Stimulated activated CD4-positive, alpha-beta T cell treated with anti-CD3 and anti-CD28 coated beads, Interleukin-1b, Interleukin-23, amount 100 ng/mL, for 4 hours (primary cell): ENCODE results near the gene ASIP.
"Not testable (repeated sequence)": the region's sequence is repeated elsewhere in the genome, so short reads cannot be mapped to it uniquely, and the experiment has no call there.

Experiments used
- DNase-seq, 2 donors: peaks; one replicate each; pipeline ENCODE4 v3.0.0-alpha.2; 2020; ENCODE audit warnings: low read depth in 2 of 2

The ASIP gene

GRCh38 chr20:34242879-34243278, 1.7 kb downstream of the ASIP start:
- DNase-seq, result no peak

GRCh38 chr20:34243377-34243776, 2.2 kb downstream of the ASIP start:
- DNase-seq, result no peak

- DNase-seq, result no peak
These were observed 5.0 kb downstream of the ASIP start for GRCh38 chr20:34246126-34246626.

- no peak for DNase-seq
These were observed 8.1 kb downstream of the ASIP start for GRCh38 chr20:34249291-34249690.

GRCh38 chr20:34250005-34250404, 8.8 kb downstream of the ASIP start:
- no peak for DNase-seq

GRCh38 chr20:34251619-34252018, 10.4 kb downstream of the ASIP start:
- DNase-seq, result no peak

GRCh38 chr20:34252431-34253086, 11.3 kb downstream of the ASIP start:
- DNase-seq, result not testable (repeated sequence)

- no peak for DNase-seq
These were observed 13.8 kb downstream of the ASIP start for GRCh38 chr20:34254979-34255378.

GRCh38 chr20:34256629-34257124, 15.5 kb downstream of the ASIP start:
- DNase-seq, result no peak

- DNase-seq, result no peak
These were observed 19.2 kb downstream of the ASIP start for GRCh38 chr20:34260208-34260942.

- DNase-seq, result no peak
These were observed 21.5 kb downstream of the ASIP start for GRCh38 chr20:34262488-34263288.

- DNase-seq, result not testable (repeated sequence)
These were observed 22.2 kb downstream of the ASIP start for GRCh38 chr20:34263468-34263867.

- no peak for DNase-seq
These were observed 22.9 kb downstream of the ASIP start for GRCh38 chr20:34264141-34264540.

GRCh38 chr20:34268145-34268544, 26.9 kb downstream of the ASIP start:
- no peak for DNase-seq

- peak in 1 of 2 donors; percentile 17 for DNase-seq
These were observed 27.8 kb downstream of the ASIP start for GRCh38 chr20:34268851-34269636.

- no peak for DNase-seq
These were observed 28.9 kb downstream of the ASIP start for GRCh38 chr20:34269996-34270627.

GRCh38 chr20:34271956-34272355, 30.7 kb downstream of the ASIP start:
- no peak for DNase-seq

GRCh38 chr20:34274694-34275093, 33.5 kb downstream of the ASIP start:
- no peak for DNase-seq

GRCh38 chr20:34281177-34281576, 40.0 kb downstream of the ASIP start:
- no peak for DNase-seq

GRCh38 chr20:34282041-34282440, 40.8 kb downstream of the ASIP start:
- DNase-seq, result no peak

- DNase-seq, result no peak
These were observed 42.6 kb downstream of the ASIP start for GRCh38 chr20:34283844-34284243.
